Hepatocyte (in vitro differentiated cells): ENCODE measurements around the gene FNDC3B. TPM values are rescaled to one million over a fixed set of nuclear protein-coding genes. Genes with fewer than 3 reads are reported as not detected.
"Not testable (repeated sequence)": the region's sequence is repeated elsewhere in the genome, so short reads cannot be mapped to it uniquely, and the experiment has no call there.

ENCODE experiments used
- DNase-seq: peaks from one replicate; pipeline ENCODE4 v3.0.0-alpha.2; 2016; ENCODE audit warnings: low spot score
- H2AFZ ChIP-seq: fragments of 200-600 bp; sonication (generic); 2 replicates; pipeline ENCODE4 v1.6.0; 2016; ENCODE audit warnings: antibody characterized with exemption, mild to moderate bottlenecking
- H3K27ac ChIP-seq: fragments of 200-600 bp; sonication (generic); 2 replicates; pipeline ENCODE4 v1.5.1; 2016; ENCODE audit warnings: mild to moderate bottlenecking
- H3K27me3 ChIP-seq: fragments of 200-600 bp; sonication (generic); 2 replicates; pipeline ENCODE4 v1.6.1; 2016
- H3K36me3 ChIP-seq: fragments of 200-600 bp; sonication (generic); replicated peaks from 2 replicates; pipeline ENCODE4 v1.5.1; 2016; ENCODE audit warnings: low read depth; ENCODE audit not compliant: insufficient read depth
- H3K4me1 ChIP-seq: fragments of 200-600 bp; sonication (generic); 2 replicates; pipeline ENCODE4 v1.5.1; 2016; ENCODE audit warnings: mild to moderate bottlenecking, moderate library complexity; ENCODE audit not compliant: insufficient read depth
- H3K4me2 ChIP-seq: fragments of 200-600 bp; sonication (generic); 2 replicates; pipeline ENCODE4 v1.6.0; 2016
- H3K4me3 ChIP-seq: fragments of 200-600 bp; sonication (generic); 2 replicates; pipeline ENCODE4 v1.5.1; 2016; ENCODE audit warnings: mild to moderate bottlenecking
- H3K79me2 ChIP-seq: fragments of 200-600 bp; sonication (generic); 2 replicates; pipeline ENCODE4 v1.6.0; 2017; ENCODE audit warnings: mild to moderate bottlenecking
- H3K9me2 ChIP-seq: fragments of 200-600 bp; sonication (generic); replicated peaks from 2 replicates; pipeline ENCODE4 v1.6.0; 2017; ENCODE audit warnings: mild to moderate bottlenecking; ENCODE audit not compliant: insufficient read depth
- H3K9me3 ChIP-seq: fragments of 200-600 bp; sonication (generic); 2 replicates; pipeline ENCODE4 v1.5.1; 2016; ENCODE audit warnings: low read depth, mild to moderate bottlenecking
- H4K20me1 ChIP-seq: fragments of 200-600 bp; sonication (generic); 2 replicates; pipeline ENCODE4 v1.6.0; 2016; ENCODE audit warnings: mild to moderate bottlenecking; ENCODE audit not compliant: insufficient read depth, poor library complexity, severe bottlenecking
- EZH2 ChIP-seq: fragments of 200-600 bp; sonication (generic); IDR thresholded peaks from 2 replicates; pipeline ENCODE4 v1.6.1; 2016; ENCODE audit warnings: antibody characterized with exemption, mild to moderate bottlenecking, borderline replicate concordance
- EZH2phosphoT487 ChIP-seq: fragments of 200-600 bp; sonication (generic); IDR thresholded peaks from one replicate; pipeline ENCODE4 v1.6.1; 2018; ENCODE audit warnings: antibody characterized with exemption, mild to moderate bottlenecking, low read depth, moderate library complexity; ENCODE audit not compliant: unreplicated experiment, severe bottlenecking
- WGBS: methylation state at CpG from one replicate; pipeline ENCODE4 v1.1.6; 2016; ENCODE audit warnings: low lambda C conversion rate; ENCODE audit errors: missing lambda C conversion rate; 5-methylcytosine and 5-hydroxymethylcytosine counted together
- polyA plus RNA-seq: library from polyadenylated mRNA; unstranded; fragments of >200 nt; fragmentation: Nextera tagmentation; extraction: Ambion mirVana; gene quantifications from 2 replicates; pipeline ENCODE4 v1.2.1, GENCODE V29; 2016
- total RNA-seq: library from RNA; depleted of rRNA; stranded (reverse); fragments of >200 nt; gene quantifications from 2 replicates; pipeline ENCODE4 v1.2.3, GENCODE V29; 2014
- TF ChIP-seq, protein P1 (sequence below): fragments of 200-600 bp; sonication (generic); IDR thresholded peaks from 2 replicates; pipeline ENCODE4 v1.5.1; 2016; ENCODE audit warnings: antibody characterized with exemption, mild to moderate bottlenecking; ENCODE audit not compliant: poor library complexity

The FNDC3B gene
- total and polyA plus RNA-seq, 2 experiments from 2014 or later: 61.2 to 113 TPM

- H2AFZ ChIP-seq: no peak overlapping the region
- no peaks in the 10 kb centered on the region for H3K27me3 ChIP-seq
- H3K9me2 ChIP-seq: no peaks in the 10 kb centered on the region
- no peak overlapping the region for H3K4me3 ChIP-seq
- WGBS: 96% methylated on average over 3 of the region's 3 CpGs
- H4K20me1 ChIP-seq: peaks cover 20% of the 10 kb centered on the region
- H3K9me3 ChIP-seq: no peaks in the 10 kb centered on the region
- H3K27ac ChIP-seq: no peak overlapping the region
- DNase-seq: no peak
- H3K4me2 ChIP-seq: no peak overlapping the region
- no peaks in the 10 kb centered on the region for H3K36me3 ChIP-seq
- H3K4me1 ChIP-seq: no peaks in the 10 kb centered on the region
- TF ChIP-seq, protein P1, sequence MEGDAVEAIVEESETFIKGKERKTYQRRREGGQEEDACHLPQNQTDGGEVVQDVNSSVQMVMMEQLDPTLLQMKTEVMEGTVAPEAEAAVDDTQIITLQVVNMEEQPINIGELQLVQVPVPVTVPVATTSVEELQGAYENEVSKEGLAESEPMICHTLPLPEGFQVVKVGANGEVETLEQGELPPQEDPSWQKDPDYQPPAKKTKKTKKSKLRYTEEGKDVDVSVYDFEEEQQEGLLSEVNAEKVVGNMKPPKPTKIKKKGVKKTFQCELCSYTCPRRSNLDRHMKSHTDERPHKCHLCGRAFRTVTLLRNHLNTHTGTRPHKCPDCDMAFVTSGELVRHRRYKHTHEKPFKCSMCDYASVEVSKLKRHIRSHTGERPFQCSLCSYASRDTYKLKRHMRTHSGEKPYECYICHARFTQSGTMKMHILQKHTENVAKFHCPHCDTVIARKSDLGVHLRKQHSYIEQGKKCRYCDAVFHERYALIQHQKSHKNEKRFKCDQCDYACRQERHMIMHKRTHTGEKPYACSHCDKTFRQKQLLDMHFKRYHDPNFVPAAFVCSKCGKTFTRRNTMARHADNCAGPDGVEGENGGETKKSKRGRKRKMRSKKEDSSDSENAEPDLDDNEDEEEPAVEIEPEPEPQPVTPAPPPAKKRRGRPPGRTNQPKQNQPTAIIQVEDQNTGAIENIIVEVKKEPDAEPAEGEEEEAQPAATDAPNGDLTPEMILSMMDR: no peak
- TF ChIP-seq EZH2: no peak
- no peak for TF ChIP-seq EZH2phosphoT487
- peaks cover 80% of the 10 kb centered on the region for H3K79me2 ChIP-seq
Observed at GRCh38 chr3:172239218-172239790, 199.9 kb downstream of the FNDC3B start.

DNA sequence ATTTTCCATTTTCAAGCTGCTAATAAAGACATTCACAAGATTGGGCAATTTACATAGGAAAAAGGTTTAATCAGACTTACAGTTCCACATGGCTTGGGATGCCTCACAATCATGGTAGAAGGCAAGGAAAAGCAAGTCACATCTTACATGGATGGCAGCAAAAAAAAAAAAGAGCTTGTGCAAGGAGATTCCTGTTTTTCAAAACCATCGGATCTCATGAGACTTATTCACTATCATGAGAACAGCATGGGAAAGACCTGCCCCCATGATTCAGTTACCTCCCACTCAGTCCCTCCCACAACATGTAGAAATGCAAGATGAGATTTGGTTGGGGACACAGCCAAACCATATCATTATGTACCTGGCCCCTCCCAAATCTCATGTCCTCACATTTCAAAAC, 202.0 kb downstream of the FNDC3B start:
- TF ChIP-seq EZH2phosphoT487 (no peak), EZH2 (no peak)
- TF ChIP-seq, protein P1: no peak
- peaks cover 80% of the 10 kb centered on the region for H3K79me2 ChIP-seq
- no peaks in the 10 kb centered on the region for H3K27me3 ChIP-seq
- no peak overlapping the region for H3K27ac ChIP-seq
- H3K36me3 ChIP-seq: no peaks in the 10 kb centered on the region
- no peak overlapping the region for H2AFZ ChIP-seq
- no peaks in the 10 kb centered on the region for H3K9me3 ChIP-seq
- H3K4me3 ChIP-seq: no peak overlapping the region
- no peak overlapping the region for H3K4me2 ChIP-seq
- 95% methylated on average over 1 of the region's 1 CpG for WGBS
- H3K4me1 ChIP-seq: no peaks in the 10 kb centered on the region
- DNase-seq: no peak
- H4K20me1 ChIP-seq: peaks cover 13% of the 10 kb centered on the region
- no peaks in the 10 kb centered on the region for H3K9me2 ChIP-seq

GRCh38 chr3:172242471-172242870, 203.1 kb downstream of the FNDC3B start:
- H3K9me3 ChIP-seq, H3K27me3 ChIP-seq, H3K4me1 ChIP-seq, H2AFZ ChIP-seq, H3K27ac ChIP-seq, H3K36me3 ChIP-seq, H3K9me2 ChIP-seq, H3K4me2 ChIP-seq, DNase-seq, H4K20me1 ChIP-seq, H3K4me3 ChIP-seq: not testable (repeated sequence)
- WGBS: 99% methylated on average over 3 of the region's 3 CpGs
- H3K79me2 ChIP-seq: peaks cover 76% of the 10 kb centered on the region

GRCh38 chr3:172243376-172243775, 204.0 kb downstream of the FNDC3B start:
- H3K27me3 ChIP-seq, H3K4me1 ChIP-seq, H2AFZ ChIP-seq, H3K4me2 ChIP-seq, H3K9me2 ChIP-seq, H4K20me1 ChIP-seq, H3K9me3 ChIP-seq, H3K36me3 ChIP-seq, DNase-seq, H3K4me3 ChIP-seq, H3K27ac ChIP-seq: not testable (repeated sequence)
- 100% methylated on average over 3 of the region's 3 CpGs for WGBS
- peaks cover 75% of the 10 kb centered on the region for H3K79me2 ChIP-seq
